Trophoblast cell (in vitro differentiated cells and primary cell): ENCODE measurements around the gene SLC35F4.

ENCODE experiments used
- DNase-seq, 2 donors: peaks; one replicate each; pipeline ENCODE4 v3.0.0-alpha.2; 2016
- H2AFZ ChIP-seq: 2 replicates; pipeline ENCODE4 v1.6.1; 2013; ENCODE audit warnings: low read length, moderate library complexity, mild to moderate bottlenecking; ENCODE audit not compliant: insufficient read depth, poor library complexity
- H2AK5ac ChIP-seq: 2 replicates; pipeline ENCODE4 v1.6.1; 2013; ENCODE audit warnings: mild to moderate bottlenecking, low read length
- H2BK120ac ChIP-seq: 2 replicates; pipeline ENCODE4 v1.6.1; 2013; ENCODE audit warnings: low read length, mild to moderate bottlenecking, moderate library complexity; ENCODE audit not compliant: insufficient read depth, poor library complexity
- H2BK12ac ChIP-seq: 2 replicates; pipeline ENCODE4 v1.6.1; 2013; ENCODE audit warnings: mild to moderate bottlenecking, low read length, moderate library complexity
- H2BK5ac ChIP-seq: 2 replicates; pipeline ENCODE4 v1.6.1; 2013; ENCODE audit warnings: low read length, low read depth, moderate library complexity, mild to moderate bottlenecking; ENCODE audit not compliant: poor library complexity
- H3K14ac ChIP-seq: 2 replicates; pipeline ENCODE4 v1.6.1; 2013; ENCODE audit warnings: mild to moderate bottlenecking, low read length
- H3K18ac ChIP-seq: 2 replicates; pipeline ENCODE4 v1.6.1; 2013; ENCODE audit warnings: mild to moderate bottlenecking, low read length
- H3K23ac ChIP-seq: 2 replicates; pipeline ENCODE4 v1.6.1; 2013; ENCODE audit warnings: low read length
- H3K27ac ChIP-seq: 2 replicates; pipeline ENCODE4 v1.5.1; 2013; ENCODE audit warnings: low read depth, mild to moderate bottlenecking, inconsistent platforms, low read length, moderate library complexity
- H3K27me3 ChIP-seq: 2 replicates; pipeline ENCODE4 v1.6.1; 2013; ENCODE audit warnings: inconsistent platforms, mild to moderate bottlenecking, low read length, moderate library complexity; ENCODE audit not compliant: insufficient read depth
- H3K36me3 ChIP-seq, 2 experiments: 1 replicate in 1 of 2; 2 replicates in 1 of 2; pipeline ENCODE4 v1.6.1; 2013; ENCODE audit warnings: low read length in 2 of 2, mild to moderate bottlenecking in 2 of 2, moderate library complexity in 1 of 2; ENCODE audit not compliant: insufficient read depth in 2 of 2, control insufficient read depth in 1 of 2
- H3K4ac ChIP-seq: 2 replicates; pipeline ENCODE4 v1.6.1; 2013; ENCODE audit warnings: low read depth, mild to moderate bottlenecking, low read length, moderate library complexity
- H3K4me1 ChIP-seq, 2 experiments: 1 replicate in 1 of 2; 2 replicates in 1 of 2; pipeline ENCODE4 v1.6.1; 2013; ENCODE audit warnings: low read length in 2 of 2, mild to moderate bottlenecking in 2 of 2, moderate library complexity in 1 of 2; ENCODE audit not compliant: insufficient read depth in 2 of 2, control insufficient read depth in 1 of 2
- H3K4me2 ChIP-seq: 2 replicates; pipeline ENCODE4 v1.6.1; 2013; ENCODE audit warnings: inconsistent platforms, mild to moderate bottlenecking, low read length, moderate library complexity
- H3K4me3 ChIP-seq: 2 replicates; pipeline ENCODE4 v1.5.1; 2013; ENCODE audit warnings: mild to moderate bottlenecking, low read depth, low read length, inconsistent platforms
- H3K79me1 ChIP-seq: one replicate; pipeline ENCODE4 v1.6.1; 2013; ENCODE audit warnings: low read length
- H3K79me2 ChIP-seq: 2 replicates; pipeline ENCODE4 v1.6.1; 2013; ENCODE audit warnings: low read length, mild to moderate bottlenecking; ENCODE audit not compliant: control insufficient read depth, insufficient read depth, poor library complexity
- H3K9ac ChIP-seq: 2 replicates; pipeline ENCODE4 v1.6.1; 2013; ENCODE audit warnings: mild to moderate bottlenecking, low read length
- H3K9me3 ChIP-seq: 2 replicates; pipeline ENCODE4 v1.6.1; 2013; ENCODE audit warnings: low read depth, mild to moderate bottlenecking, control low read depth, inconsistent platforms, low read length; ENCODE audit not compliant: insufficient read depth
- H4K12ac ChIP-seq: 2 replicates; pipeline ENCODE4 v1.6.1; 2013; ENCODE audit warnings: low read depth, mild to moderate bottlenecking, low read length, moderate library complexity
- H4K8ac ChIP-seq: 2 replicates; pipeline ENCODE4 v1.6.1; 2013; ENCODE audit warnings: low read depth, mild to moderate bottlenecking, low read length, moderate library complexity
- H4K91ac ChIP-seq: one replicate; pipeline ENCODE4 v1.6.1; 2013; ENCODE audit warnings: low read depth, mild to moderate bottlenecking, low read length, moderate library complexity
- WGBS: extraction: QIAGEN DNeasy Blood & Tissue Kit; methylation state at CpG from one replicate; pipeline ENCODE4 v1.1.7; 2013; ENCODE audit warnings: missing lambda C conversion rate; ENCODE audit not compliant: insufficient read length, insufficient coverage; ENCODE audit errors: extremely low coverage; 5-methylcytosine and 5-hydroxymethylcytosine counted together

SLC35F4 gene

DNA sequence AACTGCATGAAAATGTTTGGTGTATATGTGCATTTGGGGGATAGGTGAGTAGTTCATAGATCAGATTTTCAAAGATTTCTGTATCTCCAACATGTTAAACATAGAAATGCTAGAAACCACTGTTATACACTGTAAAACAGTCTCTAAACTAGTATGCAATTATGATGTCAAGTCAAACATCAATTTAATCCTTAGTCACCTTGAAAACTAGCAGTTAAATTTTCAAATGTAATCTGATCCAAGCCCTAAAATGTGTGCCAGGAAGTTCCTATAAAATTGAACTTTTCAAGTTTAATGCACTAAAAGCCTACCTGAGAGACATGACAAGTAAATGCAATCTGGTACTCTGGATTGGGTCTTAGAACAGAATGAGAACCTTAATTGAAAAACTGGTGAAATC is 14.5 kb downstream of the SLC35F4 start:
- no peak overlapping the region for H4K8ac ChIP-seq
- H2BK12ac ChIP-seq, result no peak overlapping the region
- H3K4me3 ChIP-seq, result no peak overlapping the region
- no peak overlapping the region for H3K18ac ChIP-seq
- H3K4ac ChIP-seq, result no peak overlapping the region
- H3K79me2 ChIP-seq, result no peaks in the 10 kb centered on the region
- no peak overlapping the region for H3K14ac ChIP-seq
- H3K36me3 ChIP-seq, result no peaks in the 10 kb centered on the region
- H3K4me1 ChIP-seq, result no peaks in the 10 kb centered on the region
- no peak overlapping the region for H2AFZ ChIP-seq
- H2BK120ac ChIP-seq, result no peak overlapping the region
- H3K27ac ChIP-seq, result no peak overlapping the region
- H4K91ac ChIP-seq, result no peak overlapping the region
- no peak for DNase-seq
- H4K12ac ChIP-seq, result no peak overlapping the region
- no peak overlapping the region for H3K23ac ChIP-seq
- no peak overlapping the region for H2AK5ac ChIP-seq
- no peak overlapping the region for H2BK5ac ChIP-seq
- no peak overlapping the region for H3K4me2 ChIP-seq
- H3K27me3 ChIP-seq, result no peaks in the 10 kb centered on the region
- no peaks in the 10 kb centered on the region for H3K9me3 ChIP-seq
- no peak overlapping the region for H3K9ac ChIP-seq
- no peaks in the 10 kb centered on the region for H3K79me1 ChIP-seq

DNA sequence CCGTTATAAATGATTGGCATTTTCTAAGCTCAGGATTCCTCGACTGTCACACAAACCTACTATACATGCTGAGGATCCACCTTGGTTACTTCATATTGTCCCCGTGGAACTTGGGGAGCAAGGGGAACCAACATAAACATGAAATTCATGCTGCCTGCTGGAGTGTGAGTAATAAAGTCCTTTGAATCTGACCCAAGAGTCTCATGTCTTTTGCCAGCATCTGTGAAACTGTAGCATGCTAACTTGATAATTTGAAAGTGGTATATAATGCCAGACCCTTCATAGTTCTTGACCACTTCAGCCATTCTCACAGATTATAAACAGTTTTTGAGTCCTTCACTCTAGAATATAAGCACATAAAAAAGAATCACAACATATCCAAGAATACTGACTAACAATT is 17.1 kb downstream of the SLC35F4 start:
- no peak overlapping the region for H3K23ac ChIP-seq
- no peak overlapping the region for H4K91ac ChIP-seq
- H2AK5ac ChIP-seq, result no peak overlapping the region
- H3K9ac ChIP-seq, result no peak overlapping the region
- no CpG with 5 or more reads among the region's 3 CpGs for WGBS
- DNase-seq, result no peak
- no peak overlapping the region for H3K4me2 ChIP-seq
- no peak overlapping the region for H2BK5ac ChIP-seq
- H3K27me3 ChIP-seq, result no peaks in the 10 kb centered on the region
- no peaks in the 10 kb centered on the region for H3K79me1 ChIP-seq
- H3K36me3 ChIP-seq, result no peaks in the 10 kb centered on the region
- H3K14ac ChIP-seq, result no peak overlapping the region
- no peaks in the 10 kb centered on the region for H3K79me2 ChIP-seq
- H3K4ac ChIP-seq, result no peak overlapping the region
- H3K4me1 ChIP-seq, result no peaks in the 10 kb centered on the region
- H3K4me3 ChIP-seq, result no peak overlapping the region
- no peak overlapping the region for H4K12ac ChIP-seq
- no peaks in the 10 kb centered on the region for H3K9me3 ChIP-seq
- no peak overlapping the region for H2AFZ ChIP-seq
- no peak overlapping the region for H2BK120ac ChIP-seq
- H3K18ac ChIP-seq, result no peak overlapping the region
- H2BK12ac ChIP-seq, result no peak overlapping the region
- no peak overlapping the region for H3K27ac ChIP-seq
- H4K8ac ChIP-seq, result no peak overlapping the region

DNA sequence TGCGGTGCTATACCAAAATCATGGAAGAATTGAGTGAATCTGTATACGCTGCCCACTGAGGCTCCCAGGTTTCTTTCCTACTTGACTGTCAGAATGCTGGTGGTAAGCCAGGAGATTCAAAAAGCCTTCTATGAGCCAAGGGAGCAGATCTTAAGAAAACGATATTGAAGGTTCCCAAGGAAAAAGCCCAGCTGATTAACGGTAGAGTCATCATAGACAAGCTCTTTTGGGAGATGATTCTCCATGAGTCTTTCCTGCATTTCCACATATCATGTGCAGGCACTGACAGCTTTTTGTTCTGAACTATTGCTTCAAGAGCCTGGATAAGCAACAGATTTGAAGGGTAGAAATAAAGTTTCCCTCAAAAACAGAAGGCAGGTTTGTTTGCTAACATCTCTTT is 17.5 kb downstream of the SLC35F4 start:
- no peak overlapping the region for H2AK5ac ChIP-seq
- H2BK12ac ChIP-seq, result no peak overlapping the region
- no peak overlapping the region for H4K8ac ChIP-seq
- no peak overlapping the region for H3K27ac ChIP-seq
- no peak overlapping the region for H3K23ac ChIP-seq
- H3K79me1 ChIP-seq, result no peaks in the 10 kb centered on the region
- DNase-seq, result no peak
- no peaks in the 10 kb centered on the region for H3K79me2 ChIP-seq
- no peak overlapping the region for H4K12ac ChIP-seq
- no peak overlapping the region for H3K4ac ChIP-seq
- H3K36me3 ChIP-seq, result no peaks in the 10 kb centered on the region
- H2BK5ac ChIP-seq, result no peak overlapping the region
- H4K91ac ChIP-seq, result no peak overlapping the region
- no peaks in the 10 kb centered on the region for H3K4me1 ChIP-seq
- no peak overlapping the region for H3K18ac ChIP-seq
- H3K4me3 ChIP-seq, result no peak overlapping the region
- H3K14ac ChIP-seq, result no peak overlapping the region
- no peak overlapping the region for H2BK120ac ChIP-seq
- no peaks in the 10 kb centered on the region for H3K27me3 ChIP-seq
- H3K4me2 ChIP-seq, result no peak overlapping the region
- no CpG with 5 or more reads among the region's 4 CpGs for WGBS
- no peaks in the 10 kb centered on the region for H3K9me3 ChIP-seq
- H3K9ac ChIP-seq, result no peak overlapping the region
- H2AFZ ChIP-seq, result no peak overlapping the region

DNA sequence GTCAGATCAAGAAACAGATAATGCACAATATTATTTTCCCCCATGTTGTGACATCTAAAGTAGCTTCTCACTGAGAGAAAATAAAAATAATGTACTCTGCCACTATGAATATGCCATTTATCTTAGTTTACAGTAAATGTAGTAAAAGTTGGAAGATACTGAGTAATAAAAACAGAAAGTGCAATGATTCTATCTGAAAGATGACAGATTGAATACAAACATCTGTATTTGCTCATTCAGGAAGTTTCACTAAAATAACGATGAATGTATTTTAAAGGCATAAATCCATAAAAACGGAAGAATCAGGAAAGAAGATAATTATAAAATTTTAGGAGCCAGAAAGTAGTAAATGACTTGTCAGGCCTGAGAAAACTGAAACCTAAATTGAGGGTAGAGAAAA is 18.2 kb downstream of the SLC35F4 start:
- Histone ChIP-seq H4K12ac (no peak overlapping the region), H2BK12ac (no peak overlapping the region), H2BK120ac (no peak overlapping the region), H3K4me1 (no peaks in the 10 kb centered on the region), H2AK5ac (no peak overlapping the region), H3K9ac (no peak overlapping the region), H3K23ac (no peak overlapping the region), H3K27me3 (no peaks in the 10 kb centered on the region), H3K18ac (no peak overlapping the region), H2AFZ (no peak overlapping the region), H3K27ac (no peak overlapping the region), H3K14ac (no peak overlapping the region), H3K79me2 (no peaks in the 10 kb centered on the region), H4K8ac (no peak overlapping the region), H3K4ac (no peak overlapping the region), H3K79me1 (no peaks in the 10 kb centered on the region), H3K36me3 (no peaks in the 10 kb centered on the region), H3K4me2 (no peak overlapping the region), H3K4me3 (no peak overlapping the region), H4K91ac (no peak overlapping the region), H2BK5ac (no peak overlapping the region), H3K9me3 (no peaks in the 10 kb centered on the region)
- no peak for DNase-seq
- WGBS, result no CpG with 5 or more reads among the region's 2 CpGs

DNA sequence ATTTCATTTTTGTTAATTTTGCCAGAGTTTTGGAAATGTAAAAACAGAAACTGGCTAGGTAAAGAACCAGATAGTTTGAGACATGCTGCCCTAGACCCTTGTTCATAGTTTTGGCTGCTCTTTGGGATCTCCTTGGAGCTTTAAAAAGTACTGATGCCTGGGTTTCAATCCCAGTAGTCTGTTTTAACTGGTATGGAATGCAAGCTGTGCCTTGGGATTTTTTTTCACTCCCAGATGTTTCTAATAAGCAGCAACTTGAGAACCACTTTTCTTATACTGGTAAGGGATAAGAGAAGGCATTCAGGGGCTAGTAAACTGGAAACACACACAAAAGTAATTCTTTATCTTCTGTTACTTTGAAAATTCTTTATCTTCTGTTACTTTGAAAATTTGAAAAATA is 18.8 kb downstream of the SLC35F4 start:
- H3K79me2 ChIP-seq, result no peaks in the 10 kb centered on the region
- H2BK120ac ChIP-seq, result no peak overlapping the region
- no peak overlapping the region for H3K14ac ChIP-seq
- no peaks in the 10 kb centered on the region for H3K9me3 ChIP-seq
- H3K9ac ChIP-seq, result no peak overlapping the region
- H3K4me2 ChIP-seq, result no peak overlapping the region
- no peak overlapping the region for H2BK5ac ChIP-seq
- H3K23ac ChIP-seq, result no peak overlapping the region
- no peak overlapping the region for H3K27ac ChIP-seq
- H2BK12ac ChIP-seq, result no peak overlapping the region
- H2AK5ac ChIP-seq, result no peak overlapping the region
- no peaks in the 10 kb centered on the region for H3K79me1 ChIP-seq
- no peak overlapping the region for H3K18ac ChIP-seq
- no peak overlapping the region for H4K91ac ChIP-seq
- no peak overlapping the region for H2AFZ ChIP-seq
- DNase-seq, result no peak
- no peak overlapping the region for H4K8ac ChIP-seq
- no peaks in the 10 kb centered on the region for H3K4me1 ChIP-seq
- H4K12ac ChIP-seq, result no peak overlapping the region
- H3K27me3 ChIP-seq, result no peaks in the 10 kb centered on the region
- H3K4me3 ChIP-seq, result no peak overlapping the region
- no peak overlapping the region for H3K4ac ChIP-seq
- H3K36me3 ChIP-seq, result no peaks in the 10 kb centered on the region
